SK-N-SH treated with all-trans-retinoic acid at 6 μM for 48 hours (cell line): ENCODE results near the gene SF3A1.
"Not testable (repeated sequence)": the region's sequence is repeated elsewhere in the genome, so short reads cannot be mapped to it uniquely, and the experiment has no call there.

ENCODE experiments used
- ATAC-seq: fragments of 200-7000 bp; cut with Tn5 transposase; 3 replicates; pipeline ENCODE4 v1.9.1; 2020; ENCODE audit warnings: mild to moderate bottlenecking, moderate library complexity
- ARNTL ChIP-seq: fragments of 450-650 bp; formaldehyde crosslinking; IDR thresholded peaks from 2 replicates; pipeline ENCODE4 v1.5.0; 2020; ENCODE audit warnings: low read depth, mild to moderate bottlenecking, moderate library complexity, borderline replicate concordance
- BACH2 ChIP-seq: fragments of 250-450 bp; sonication (Bioruptor Pico); IDR thresholded peaks from 2 replicates; pipeline ENCODE4 v1.9.0; 2021; ENCODE audit warnings: mild to moderate bottlenecking, borderline replicate concordance
- CSDC2 ChIP-seq: fragments of 250-450 bp; sonication (Bioruptor Pico); IDR thresholded peaks from 2 replicates; pipeline ENCODE4 v1.5.0; 2020; ENCODE audit warnings: mild to moderate bottlenecking, moderate library complexity
- CSRNP3 ChIP-seq: fragments of 250-450 bp; sonication (Bioruptor Pico); IDR thresholded peaks from 2 replicates; pipeline ENCODE4 v1.5.1; 2021; ENCODE audit warnings: mild to moderate bottlenecking, moderate library complexity
- ESRRG ChIP-seq: fragments of 250-450 bp; sonication (Bioruptor Pico); IDR thresholded peaks from 2 replicates; pipeline ENCODE4 v1.6.1; 2021; ENCODE audit warnings: mild to moderate bottlenecking
- GLIS3 ChIP-seq: fragments of 250-450 bp; sonication (Bioruptor Pico); IDR thresholded peaks from 2 replicates; pipeline ENCODE4 v1.5.0; 2020; ENCODE audit warnings: mild to moderate bottlenecking, moderate library complexity
- ISL1 ChIP-seq: fragments of 250-450 bp; sonication (Bioruptor Pico); IDR thresholded peaks from 2 replicates; pipeline ENCODE4 v2.1.2; 2022; ENCODE audit warnings: mild to moderate bottlenecking, moderate library complexity
- OSR1 ChIP-seq: fragments of 250-450 bp; sonication (Bioruptor Pico); IDR thresholded peaks from 2 replicates; pipeline ENCODE4 v1.8.0; 2022; ENCODE audit warnings: moderate library complexity, mild to moderate bottlenecking, inconsistent platforms
- PPARA ChIP-seq: fragments of 250-450 bp; sonication (Bioruptor Pico); IDR thresholded peaks from 2 replicates; pipeline ENCODE4 v1.5.0; 2020; ENCODE audit warnings: mild to moderate bottlenecking, borderline replicate concordance
- RARB ChIP-seq: fragments of 250-450 bp; sonication (Bioruptor Pico); IDR thresholded peaks from 2 replicates; pipeline ENCODE4 v1.8.0; 2021; ENCODE audit warnings: mild to moderate bottlenecking, moderate library complexity
- SNAI2 ChIP-seq: fragments of 250-450 bp; sonication (Bioruptor Pico); IDR thresholded peaks from 2 replicates; pipeline ENCODE4 v1.5.0; 2020; ENCODE audit warnings: mild to moderate bottlenecking, moderate library complexity
- TCF4 ChIP-seq: fragments of 250-450 bp; sonication (Bioruptor Pico); IDR thresholded peaks from 2 replicates; pipeline ENCODE4 v1.8.0; 2021; ENCODE audit warnings: mild to moderate bottlenecking, moderate library complexity, borderline replicate concordance
- TOX ChIP-seq: fragments of 250-450 bp; sonication (Bioruptor Pico); IDR thresholded peaks from 2 replicates; pipeline ENCODE4 v1.8.0; 2021; ENCODE audit warnings: mild to moderate bottlenecking, moderate library complexity, borderline replicate concordance
- ZC3H10 ChIP-seq: fragments of 250-450 bp; sonication (Bioruptor Pico); IDR thresholded peaks from 2 replicates; pipeline ENCODE4 v1.5.1; 2021; ENCODE audit warnings: mild to moderate bottlenecking, moderate library complexity
- ZFP3 ChIP-seq: fragments of 250-450 bp; sonication (Bioruptor Pico); IDR thresholded peaks from 2 replicates; pipeline ENCODE4 v1.5.0; 2020; ENCODE audit warnings: mild to moderate bottlenecking, moderate library complexity
- ZFP30 ChIP-seq: fragments of 450-650 bp; formaldehyde crosslinking; IDR thresholded peaks from 2 replicates; pipeline ENCODE4 v1.5.0; 2022; ENCODE audit warnings: mild to moderate bottlenecking, moderate library complexity
- ZNF565 ChIP-seq: fragments of 450-650 bp; formaldehyde crosslinking; conservative IDR thresholded peaks from 2 replicates; pipeline ENCODE4 v1.5.0; 2020; ENCODE audit warnings: low read depth, mild to moderate bottlenecking, moderate library complexity
- ZNF70 ChIP-seq: fragments of 450-650 bp; formaldehyde crosslinking; IDR thresholded peaks from 2 replicates; pipeline ENCODE4 v1.5.0; 2020; ENCODE audit warnings: mild to moderate bottlenecking, moderate library complexity
- ZNF8 ChIP-seq: fragments of 450-650 bp; formaldehyde crosslinking; IDR thresholded peaks from 2 replicates; pipeline ENCODE4 v1.5.0; 2020; ENCODE audit warnings: mild to moderate bottlenecking, moderate library complexity
- TF ChIP-seq, protein P1 (sequence below): fragments of 250-450 bp; sonication (Bioruptor Pico); IDR thresholded peaks from 2 replicates; pipeline ENCODE4 v1.8.0; 2021; ENCODE audit warnings: low read depth, mild to moderate bottlenecking, moderate library complexity, borderline replicate concordance
- TF ChIP-seq, protein P2 (sequence below): fragments of 250-450 bp; sonication (Bioruptor Pico); IDR thresholded peaks from 2 replicates; pipeline ENCODE4 v1.5.1; 2020; ENCODE audit warnings: low read depth, mild to moderate bottlenecking, moderate library complexity
- TF ChIP-seq, protein P3 (sequence below): fragments of 250-450 bp; sonication (Bioruptor Pico); IDR thresholded peaks from 2 replicates; pipeline ENCODE4 v1.5.0; 2020; ENCODE audit warnings: mild to moderate bottlenecking, moderate library complexity

The SF3A1 gene

GRCh38 chr22:30338802-30339201 lies 17.9 kb downstream of the SF3A1 start:
- TF ChIP-seq CSDC2 (CRISPR knock-in tag) (no peak), ISL1 (no peak), ZNF565 (CRISPR knock-in tag) (no peak), PPARA (CRISPR knock-in tag) (no peak), ZC3H10 (CRISPR knock-in tag) (no peak), ESRRG (CRISPR knock-in tag) (no peak), CSRNP3 (CRISPR knock-in tag) (no peak), BACH2 (CRISPR knock-in tag) (no peak), TOX (CRISPR knock-in tag) (no peak), OSR1 (CRISPR knock-in tag) (no peak), TCF4 (no peak), RARB (no peak), ARNTL (CRISPR knock-in tag) (no peak), SNAI2 (CRISPR knock-in tag) (no peak), ZFP3 (CRISPR knock-in tag) (no peak), ZFP30 (CRISPR knock-in tag) (no peak)
- TF ChIP-seq, protein P1, sequence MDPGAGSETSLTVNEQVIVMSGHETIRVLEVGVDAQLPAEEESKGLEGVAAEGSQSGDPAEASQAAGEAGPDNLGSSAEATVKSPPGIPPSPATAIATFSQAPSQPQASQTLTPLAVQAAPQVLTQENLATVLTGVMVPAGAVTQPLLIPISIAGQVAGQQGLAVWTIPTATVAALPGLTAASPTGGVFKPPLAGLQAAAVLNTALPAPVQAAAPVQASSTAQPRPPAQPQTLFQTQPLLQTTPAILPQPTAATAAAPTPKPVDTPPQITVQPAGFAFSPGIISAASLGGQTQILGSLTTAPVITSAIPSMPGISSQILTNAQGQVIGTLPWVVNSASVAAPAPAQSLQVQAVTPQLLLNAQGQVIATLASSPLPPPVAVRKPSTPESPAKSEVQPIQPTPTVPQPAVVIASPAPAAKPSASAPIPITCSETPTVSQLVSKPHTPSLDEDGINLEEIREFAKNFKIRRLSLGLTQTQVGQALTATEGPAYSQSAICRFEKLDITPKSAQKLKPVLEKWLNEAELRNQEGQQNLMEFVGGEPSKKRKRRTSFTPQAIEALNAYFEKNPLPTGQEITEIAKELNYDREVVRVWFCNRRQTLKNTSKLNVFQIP: no peak
- TF ChIP-seq, protein P2, sequence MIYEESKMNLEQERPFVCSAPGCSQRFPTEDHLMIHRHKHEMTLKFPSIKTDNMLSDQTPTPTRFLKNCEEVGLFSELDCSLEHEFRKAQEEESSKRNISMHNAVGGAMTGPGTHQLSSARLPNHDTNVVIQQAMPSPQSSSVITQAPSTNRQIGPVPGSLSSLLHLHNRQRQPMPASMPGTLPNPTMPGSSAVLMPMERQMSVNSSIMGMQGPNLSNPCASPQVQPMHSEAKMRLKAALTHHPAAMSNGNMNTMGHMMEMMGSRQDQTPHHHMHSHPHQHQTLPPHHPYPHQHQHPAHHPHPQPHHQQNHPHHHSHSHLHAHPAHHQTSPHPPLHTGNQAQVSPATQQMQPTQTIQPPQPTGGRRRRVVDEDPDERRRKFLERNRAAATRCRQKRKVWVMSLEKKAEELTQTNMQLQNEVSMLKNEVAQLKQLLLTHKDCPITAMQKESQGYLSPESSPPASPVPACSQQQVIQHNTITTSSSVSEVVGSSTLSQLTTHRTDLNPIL (CRISPR knock-in tag): no peak
- TF ChIP-seq, protein P3, sequence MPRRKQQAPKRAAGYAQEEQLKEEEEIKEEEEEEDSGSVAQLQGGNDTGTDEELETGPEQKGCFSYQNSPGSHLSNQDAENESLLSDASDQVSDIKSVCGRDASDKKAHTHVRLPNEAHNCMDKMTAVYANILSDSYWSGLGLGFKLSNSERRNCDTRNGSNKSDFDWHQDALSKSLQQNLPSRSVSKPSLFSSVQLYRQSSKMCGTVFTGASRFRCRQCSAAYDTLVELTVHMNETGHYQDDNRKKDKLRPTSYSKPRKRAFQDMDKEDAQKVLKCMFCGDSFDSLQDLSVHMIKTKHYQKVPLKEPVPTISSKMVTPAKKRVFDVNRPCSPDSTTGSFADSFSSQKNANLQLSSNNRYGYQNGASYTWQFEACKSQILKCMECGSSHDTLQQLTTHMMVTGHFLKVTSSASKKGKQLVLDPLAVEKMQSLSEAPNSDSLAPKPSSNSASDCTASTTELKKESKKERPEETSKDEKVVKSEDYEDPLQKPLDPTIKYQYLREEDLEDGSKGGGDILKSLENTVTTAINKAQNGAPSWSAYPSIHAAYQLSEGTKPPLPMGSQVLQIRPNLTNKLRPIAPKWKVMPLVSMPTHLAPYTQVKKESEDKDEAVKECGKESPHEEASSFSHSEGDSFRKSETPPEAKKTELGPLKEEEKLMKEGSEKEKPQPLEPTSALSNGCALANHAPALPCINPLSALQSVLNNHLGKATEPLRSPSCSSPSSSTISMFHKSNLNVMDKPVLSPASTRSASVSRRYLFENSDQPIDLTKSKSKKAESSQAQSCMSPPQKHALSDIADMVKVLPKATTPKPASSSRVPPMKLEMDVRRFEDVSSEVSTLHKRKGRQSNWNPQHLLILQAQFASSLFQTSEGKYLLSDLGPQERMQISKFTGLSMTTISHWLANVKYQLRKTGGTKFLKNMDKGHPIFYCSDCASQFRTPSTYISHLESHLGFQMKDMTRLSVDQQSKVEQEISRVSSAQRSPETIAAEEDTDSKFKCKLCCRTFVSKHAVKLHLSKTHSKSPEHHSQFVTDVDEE (CRISPR knock-in tag): no peak
- ATAC-seq: no peak

- ATAC-seq: not testable (repeated sequence)
These were observed 18.4 kb downstream of the SF3A1 start for GRCh38 chr22:30338341-30338740.

DNA sequence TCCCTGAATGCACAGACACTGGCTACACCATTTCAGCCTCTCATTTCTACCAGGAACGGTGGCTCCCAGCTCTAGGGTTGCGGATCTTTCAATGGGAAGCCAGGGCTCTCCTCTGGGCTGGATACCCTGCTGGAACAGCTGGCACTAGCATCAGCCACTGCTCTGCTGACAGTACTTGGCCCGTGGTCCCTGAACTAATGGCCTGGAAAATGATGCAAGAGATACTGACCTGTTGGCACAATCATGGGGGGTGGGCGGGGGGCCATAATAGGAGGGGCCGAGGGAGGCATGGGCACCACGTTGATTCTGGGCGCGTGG lies 19.3 kb downstream of the SF3A1 start:
- no peak for TF ChIP-seq ZFP30 (CRISPR knock-in tag)
- TF ChIP-seq, protein P1: no peak
- TF ChIP-seq GLIS3 (CRISPR knock-in tag): no peak
- no peak for TF ChIP-seq ISL1
- no peak for TF ChIP-seq ARNTL (CRISPR knock-in tag)
- no peak for TF ChIP-seq TOX (CRISPR knock-in tag)
- no peak for TF ChIP-seq OSR1 (CRISPR knock-in tag)
- TF ChIP-seq ZNF8 (CRISPR knock-in tag): no peak
- no peak for TF ChIP-seq ZC3H10 (CRISPR knock-in tag)
- no peak for TF ChIP-seq ZFP3 (CRISPR knock-in tag)
- no peak for TF ChIP-seq ZNF565 (CRISPR knock-in tag)
- TF ChIP-seq SNAI2 (CRISPR knock-in tag): no peak
- no peak for TF ChIP-seq ZNF70 (CRISPR knock-in tag)
- no peak for TF ChIP-seq CSRNP3 (CRISPR knock-in tag)
- no peak for TF ChIP-seq RARB
- TF ChIP-seq, protein P2 (CRISPR knock-in tag): no peak
- no peak for TF ChIP-seq TCF4
- no peak for TF ChIP-seq PPARA (CRISPR knock-in tag)

More for the DNA sequence above, 19.3 kb downstream of the SF3A1 start:
- ATAC-seq: no peak
